A172 (cell line): ENCODE measurements around the gene RNF44. TPM values are rescaled to one million over a fixed set of nuclear protein-coding genes. Genes with fewer than 3 reads are reported as not detected.

ENCODE experiments used
- DNase-seq: peaks from one replicate; pipeline ENCODE4 v3.0.0-alpha.2; 2015; ENCODE audit warnings: low spot score
- total RNA-seq: library from RNA; depleted of rRNA; stranded (reverse); fragments of >200 nt; shearing (Covaris generic); gene quantifications from 2 replicates; pipeline ENCODE4 v1.2.3, GENCODE V29; 2014; rRNA removed

The RNF44 gene
- 8.1 and 9.2 TPM in 2 replicates for total RNA-seq

DNA sequence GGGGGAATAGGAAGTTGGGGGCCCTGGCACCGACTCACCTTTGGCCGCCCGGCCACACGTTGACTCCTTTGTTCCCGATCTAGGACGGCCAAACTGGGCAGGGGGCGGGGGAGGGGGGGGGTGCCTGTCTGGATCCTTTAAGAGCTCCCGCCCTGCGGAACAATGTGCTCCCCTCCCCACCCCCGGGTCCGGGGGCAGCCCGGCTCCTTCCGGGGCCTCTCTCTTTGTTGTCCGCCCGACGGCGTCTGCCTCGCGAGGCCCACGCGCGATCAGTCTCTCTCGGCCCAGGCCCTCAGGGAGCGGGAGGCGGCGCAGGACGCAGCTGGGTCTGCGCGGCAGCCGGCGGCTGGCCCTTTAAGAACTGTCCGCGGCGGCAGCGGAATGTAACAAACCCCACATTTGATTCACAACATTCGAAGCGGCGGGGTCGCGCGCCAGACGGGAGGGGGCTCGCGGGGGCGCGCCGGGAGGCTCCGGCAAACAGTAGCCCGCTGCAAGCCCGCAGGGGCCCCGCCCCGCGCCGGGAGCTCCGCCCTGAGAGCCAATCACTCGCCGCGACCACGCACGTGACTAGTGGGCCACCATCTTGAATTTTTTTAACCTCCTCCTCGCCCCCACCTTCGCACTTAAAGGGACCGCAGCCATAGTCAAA lies at the start of gene RNF44:
TSS of gene RNF44 (minus strand) at position 501 of the 652 bp plus-strand sequence. CDS start 4,930 bp downstream, outside the sequence.
- peak; percentile 98 for DNase-seq

DNA sequence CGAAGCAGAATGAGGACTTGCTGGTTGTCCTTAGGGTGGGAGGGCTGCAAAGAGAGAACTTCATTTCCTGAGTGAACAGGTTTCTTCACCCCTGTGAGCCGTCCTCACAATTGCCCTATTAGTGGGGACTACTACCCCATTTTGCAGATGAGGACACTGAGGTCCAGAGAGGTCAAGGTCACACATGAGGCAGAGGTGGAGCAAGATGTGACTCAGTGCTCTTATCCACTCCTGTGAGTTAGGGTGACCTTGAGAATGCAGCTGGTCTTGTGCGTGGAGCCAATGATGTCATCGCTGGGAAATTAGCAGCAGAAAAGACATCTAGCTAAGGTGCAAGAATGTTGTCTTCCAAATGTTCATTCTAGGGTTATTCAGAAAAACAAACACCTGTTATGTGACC lies 45.9 kb upstream of the RNF44 start:
- no peak for DNase-seq

DNA sequence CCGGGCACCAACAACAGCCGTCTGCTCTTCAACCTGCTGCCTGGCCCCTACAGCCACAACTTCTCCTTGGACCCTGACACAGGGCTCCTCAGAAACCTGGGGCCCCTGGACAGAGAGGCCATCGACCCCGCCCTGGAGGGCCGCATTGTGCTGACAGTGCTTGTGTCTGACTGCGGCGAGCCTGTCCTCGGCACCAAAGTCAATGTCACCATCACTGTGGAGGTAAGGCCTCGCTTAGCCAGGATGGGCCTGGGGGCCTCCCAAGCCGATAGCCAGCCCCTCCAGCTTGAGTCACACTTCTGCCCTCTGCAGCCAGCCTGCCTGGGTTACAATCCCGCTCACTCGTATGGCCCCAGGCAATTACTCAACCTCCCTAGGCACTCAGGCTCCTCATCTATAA lies 44.2 kb upstream of the RNF44 start:
- no peak for DNase-seq

DNA sequence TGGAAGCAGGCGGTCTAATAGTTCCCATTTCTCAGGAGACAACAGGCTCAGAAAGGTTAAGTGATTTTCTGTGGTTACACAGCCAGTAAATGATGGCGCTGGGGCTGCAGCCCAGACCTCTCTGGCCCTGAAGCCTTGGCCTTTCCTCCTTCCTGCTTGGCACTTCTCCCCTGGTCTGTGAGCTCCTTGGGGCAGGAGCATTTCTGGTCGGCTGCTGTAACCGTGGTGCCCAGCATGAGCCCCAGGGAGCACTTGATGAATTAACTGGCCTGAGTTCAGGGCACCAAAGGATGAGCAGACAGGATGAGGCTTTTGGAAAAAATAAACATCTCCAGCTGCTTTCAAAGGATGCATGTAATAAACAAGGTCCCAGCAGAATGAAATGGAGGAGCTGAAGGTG lies 42.1 kb upstream of the RNF44 start:
- no peak for DNase-seq

DNA sequence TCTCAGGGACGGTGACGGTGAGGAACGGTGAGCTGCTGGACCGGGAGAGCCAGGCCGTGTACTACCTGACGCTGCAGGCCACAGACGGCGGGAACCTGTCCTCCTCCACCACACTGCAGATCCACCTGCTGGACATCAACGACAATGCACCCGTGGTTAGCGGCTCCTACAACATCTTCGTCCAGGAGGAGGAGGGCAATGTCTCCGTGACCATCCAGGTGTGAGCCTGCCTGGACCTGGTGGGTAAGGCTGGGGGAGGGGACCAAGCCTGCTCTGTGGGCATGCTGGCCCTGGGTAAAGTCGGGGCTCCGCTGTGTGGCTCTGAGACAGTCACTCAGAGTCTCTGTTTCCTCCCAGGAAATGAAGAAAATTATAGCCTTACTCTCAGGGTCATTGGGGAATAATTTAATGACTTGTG lies 41.2 kb upstream of the RNF44 start:
- peak; percentile 26 for DNase-seq

DNA sequence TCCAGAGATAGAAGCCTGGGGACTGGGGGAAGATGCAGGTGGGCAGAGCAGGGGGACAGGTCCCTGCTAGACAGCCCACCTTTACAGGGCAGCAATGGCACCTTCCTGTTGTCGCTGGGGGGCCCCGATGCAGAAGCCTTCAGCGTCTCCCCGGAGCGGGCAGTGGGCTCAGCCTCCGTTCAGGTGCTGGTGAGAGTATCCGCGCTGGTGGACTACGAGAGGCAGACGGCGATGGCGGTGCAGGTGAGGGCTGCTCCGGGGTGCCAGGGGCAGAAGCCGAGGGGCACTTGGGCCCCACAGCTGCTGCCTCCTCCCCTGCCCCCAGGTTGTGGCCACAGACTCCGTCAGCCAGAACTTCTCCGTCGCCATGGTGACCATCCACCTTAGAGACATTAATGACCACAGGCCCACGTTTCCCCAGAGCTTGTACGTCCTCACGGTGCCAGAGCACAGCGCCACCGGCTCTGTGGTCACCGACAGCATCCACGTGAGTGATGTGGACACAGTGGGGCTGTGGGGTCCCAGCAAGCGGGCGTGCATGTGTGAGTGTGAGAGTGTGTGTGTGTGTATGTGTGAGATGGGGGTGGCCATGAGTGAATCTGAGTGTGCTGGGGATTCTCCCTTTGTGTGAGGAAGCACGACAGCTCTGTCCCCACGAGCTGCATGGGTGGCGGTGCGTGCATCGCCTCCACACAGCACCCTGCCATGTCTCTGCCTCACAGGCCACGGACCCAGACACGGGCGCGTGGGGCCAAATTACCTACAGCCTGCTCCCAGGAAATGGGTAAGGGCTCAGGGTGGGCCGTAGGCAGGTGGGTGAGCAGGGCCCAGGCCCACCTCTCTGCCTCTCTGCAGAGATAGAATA lies 40.3 kb upstream of the RNF44 start:
- no peak for DNase-seq

DNA sequence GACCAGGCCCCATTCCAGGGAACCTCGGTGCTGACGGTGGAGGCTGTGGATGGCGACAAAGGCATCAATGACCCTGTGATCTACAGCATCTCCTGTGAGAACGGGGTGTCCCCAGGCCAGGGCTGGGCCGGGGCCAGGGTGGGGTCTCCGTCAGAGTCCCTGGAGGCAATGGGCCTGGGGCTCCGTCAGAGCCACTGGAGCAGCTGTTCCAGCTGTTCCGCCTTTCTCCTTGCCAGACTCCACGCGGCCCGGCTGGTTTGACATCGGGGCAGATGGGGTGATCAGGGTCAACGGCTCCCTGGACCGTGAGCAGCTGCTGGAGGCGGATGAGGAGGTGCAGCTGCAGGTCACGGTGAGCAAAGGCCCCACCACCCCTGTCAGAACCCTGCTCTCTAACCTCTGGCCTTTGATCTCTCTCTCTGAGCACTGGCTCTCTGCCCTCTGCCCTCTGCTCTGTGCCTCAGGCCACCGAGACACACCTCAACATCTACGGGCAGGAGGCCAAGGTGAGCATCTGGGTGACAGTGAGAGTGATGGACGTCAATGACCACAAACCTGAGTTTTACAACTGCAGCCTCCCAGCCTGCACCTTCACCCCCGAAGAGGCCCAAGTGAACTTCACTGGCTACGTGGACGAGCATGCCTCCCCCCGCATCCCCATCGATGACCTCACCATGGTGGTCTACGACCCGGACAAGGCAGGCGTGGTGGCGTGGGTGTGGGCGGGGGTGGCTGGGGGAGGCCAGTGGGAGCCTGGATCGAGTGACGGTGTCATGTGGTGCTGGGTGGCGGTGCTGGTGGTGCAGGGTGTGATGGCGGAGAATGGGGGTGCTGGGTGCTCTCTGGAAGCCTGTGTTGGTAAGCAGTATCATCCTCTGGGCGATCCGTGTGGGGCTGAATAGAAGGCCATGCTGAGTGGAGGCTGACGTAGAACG lies 38.6 kb upstream of the RNF44 start:
- DNase-seq, result no peak

DNA sequence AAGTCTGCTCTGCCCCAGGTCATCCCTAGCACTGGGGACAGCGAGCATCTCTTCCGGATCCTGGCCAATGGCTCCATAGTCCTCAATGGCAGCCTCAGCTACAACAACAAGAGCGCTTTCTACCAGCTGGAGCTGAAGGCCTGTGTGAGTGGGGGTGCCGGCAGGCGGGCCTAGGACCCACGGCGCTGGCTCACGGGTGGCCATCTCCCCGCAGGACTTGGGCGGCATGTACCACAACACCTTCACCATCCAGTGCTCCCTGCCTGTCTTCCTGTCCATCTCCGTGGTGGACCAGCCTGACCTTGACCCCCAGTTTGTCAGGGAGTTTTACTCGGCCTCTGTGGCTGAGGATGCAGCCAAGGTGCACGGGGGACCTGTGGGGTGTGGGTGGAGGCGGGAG lies 37.9 kb upstream of the RNF44 start:
- no peak for DNase-seq

DNA sequence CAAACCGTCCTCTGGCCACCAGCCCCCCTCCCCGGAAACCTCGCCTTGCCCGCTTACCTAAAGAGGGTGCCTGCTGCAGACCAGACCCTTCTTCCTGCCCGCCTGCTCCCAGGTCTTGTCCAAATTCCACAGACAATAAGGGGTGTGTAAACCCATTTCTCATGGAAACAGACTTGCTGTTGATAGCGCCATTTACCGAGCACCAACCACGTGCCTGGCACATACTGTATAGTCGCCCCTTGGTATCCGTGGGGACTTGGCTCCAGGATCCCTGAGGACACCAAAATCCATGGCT lies 37.0 kb upstream of the RNF44 start:
- no peak for DNase-seq

DNA sequence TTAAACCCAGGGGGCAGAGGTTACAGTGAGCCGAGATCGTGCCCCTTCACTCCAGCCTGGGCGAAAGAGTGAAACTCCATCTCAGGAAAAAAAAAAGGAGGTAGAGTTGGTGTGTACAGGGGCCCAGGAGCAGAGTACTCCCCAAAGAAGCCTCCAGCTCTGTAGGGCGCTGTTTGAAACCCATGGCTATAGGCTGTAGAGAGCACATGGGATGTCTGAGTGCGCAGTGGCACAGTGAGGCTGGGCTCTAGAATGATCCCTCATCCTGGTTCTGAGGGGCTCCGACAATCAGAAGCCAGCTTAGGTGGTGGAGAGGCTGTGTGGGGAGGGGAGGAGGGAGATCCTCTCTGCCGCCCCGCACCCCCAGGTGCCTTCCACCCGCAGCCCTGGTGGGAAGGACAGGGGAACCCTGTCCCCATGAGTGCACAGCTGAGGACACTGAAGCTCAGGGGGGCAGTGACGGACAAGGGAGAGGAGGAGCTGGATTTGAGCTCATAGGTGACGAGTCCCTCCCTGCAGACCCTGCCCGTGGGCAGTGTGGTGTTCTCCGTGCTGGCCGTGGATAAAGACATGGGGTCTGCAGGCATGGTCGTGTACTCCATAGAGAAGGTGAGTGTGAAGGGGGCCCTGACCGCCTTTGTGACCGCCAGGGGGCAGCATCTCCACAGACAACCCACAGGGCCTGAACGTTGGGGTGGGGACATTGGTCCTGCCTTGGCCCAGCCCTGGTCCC lies 36.5 kb upstream of the RNF44 start:
- peak; percentile 40 for DNase-seq

DNA sequence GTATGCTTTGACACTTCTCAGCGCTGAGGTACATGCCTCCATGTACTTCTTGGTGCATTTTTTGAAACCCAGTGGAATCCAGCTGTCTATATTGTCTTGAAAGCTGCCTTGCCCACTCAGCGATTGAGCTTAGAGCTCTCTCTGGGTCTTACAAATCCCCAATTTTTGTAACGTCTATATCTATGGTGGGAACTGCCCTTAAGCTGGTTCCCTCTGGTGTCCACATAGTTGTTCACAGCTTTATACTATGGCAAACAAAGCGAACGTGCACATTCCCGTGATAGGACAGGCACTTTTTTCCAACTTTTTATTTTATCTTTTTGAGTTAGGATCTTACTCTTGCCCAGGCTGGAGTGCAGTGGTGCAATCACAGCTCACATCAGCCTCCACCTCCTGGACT lies 32.8 kb upstream of the RNF44 start:
- DNase-seq, result no peak

DNA sequence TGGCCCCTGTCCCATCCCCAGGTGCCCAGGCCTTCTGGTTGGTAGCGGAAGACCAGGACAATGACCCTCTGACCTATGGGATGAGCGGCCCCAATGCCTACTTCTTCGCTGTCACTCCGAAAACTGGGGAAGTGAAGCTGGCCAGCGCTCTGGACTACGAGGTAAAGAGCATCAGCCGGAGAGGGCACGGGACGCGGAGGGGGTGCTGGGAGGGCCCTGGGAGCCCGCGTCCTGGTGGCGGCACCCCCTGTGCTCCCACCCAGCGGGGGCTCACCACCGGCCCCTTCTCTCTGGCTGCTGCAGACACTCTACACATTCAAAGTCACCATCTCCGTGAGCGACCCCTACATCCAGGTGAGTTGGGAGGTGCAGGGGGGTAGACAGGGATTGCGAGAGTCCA lies 31.5 kb upstream of the RNF44 start:
- no peak for DNase-seq

DNA sequence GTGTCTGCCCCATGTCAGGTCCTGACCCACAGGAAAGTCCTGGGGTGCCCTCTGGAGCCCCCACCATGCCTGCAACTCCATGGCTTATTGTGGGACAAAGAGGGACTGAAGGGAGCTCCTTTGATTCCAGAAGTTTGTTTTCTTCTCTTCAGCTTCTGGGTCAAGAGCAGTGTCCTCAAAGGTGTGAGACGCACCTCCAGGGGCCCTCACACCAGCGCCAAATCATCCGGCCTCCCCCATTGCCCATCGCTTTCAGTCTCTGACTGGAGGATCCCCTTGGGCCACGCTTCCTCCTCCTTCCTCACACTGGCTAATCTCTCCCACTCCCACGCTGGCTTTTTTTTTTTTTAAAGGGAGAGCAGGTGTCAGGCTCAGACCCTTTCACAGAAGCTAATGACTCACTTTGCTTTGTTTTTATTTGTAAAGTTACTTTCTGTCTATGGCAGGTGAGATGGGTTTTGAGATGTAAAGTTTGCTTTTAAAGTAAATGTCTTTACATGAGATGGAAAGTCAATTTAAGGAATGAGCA lies 28.6 kb upstream of the RNF44 start:
- DNase-seq, result no peak

DNA sequence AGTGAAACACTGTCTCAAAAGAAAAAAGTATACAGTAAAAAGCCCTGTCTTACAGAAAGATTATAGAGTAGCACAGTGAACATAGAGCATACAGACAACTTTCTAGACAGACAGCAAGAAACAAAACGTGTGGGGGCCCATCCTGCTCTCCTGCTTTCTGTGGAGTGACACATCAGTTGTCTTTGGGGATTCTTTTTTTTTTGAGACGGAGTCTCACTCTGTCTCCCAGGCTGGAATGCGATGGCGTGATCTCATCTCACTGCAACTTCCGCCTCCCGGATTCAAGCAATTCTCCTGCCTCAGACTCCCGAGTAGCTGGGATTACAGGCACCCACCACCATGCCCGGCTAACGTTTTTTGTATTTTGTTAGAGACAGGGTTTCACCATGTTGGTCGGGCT lies 26.8 kb upstream of the RNF44 start:
- no peak for DNase-seq

DNA sequence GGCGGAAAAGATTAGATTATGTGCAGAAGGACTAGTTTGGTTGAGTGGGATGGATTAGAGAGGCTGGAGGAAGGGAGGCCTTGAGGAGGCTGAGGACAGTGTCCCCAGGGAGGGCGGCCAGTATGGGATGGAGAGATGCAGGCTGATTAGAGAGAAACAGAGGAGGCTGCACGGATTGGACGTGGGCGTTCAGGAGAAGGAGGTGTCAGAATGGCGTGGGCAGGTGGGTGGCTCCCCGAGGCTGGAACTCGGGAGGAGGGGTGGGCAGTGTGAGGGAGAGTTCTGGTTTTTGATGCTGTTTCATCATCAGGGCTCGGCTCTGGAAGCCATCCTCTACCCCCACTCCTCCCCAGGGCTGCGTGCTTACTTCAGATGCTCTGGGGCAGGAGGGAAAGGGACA lies 25.0 kb upstream of the RNF44 start:
- DNase-seq, result no peak

DNA sequence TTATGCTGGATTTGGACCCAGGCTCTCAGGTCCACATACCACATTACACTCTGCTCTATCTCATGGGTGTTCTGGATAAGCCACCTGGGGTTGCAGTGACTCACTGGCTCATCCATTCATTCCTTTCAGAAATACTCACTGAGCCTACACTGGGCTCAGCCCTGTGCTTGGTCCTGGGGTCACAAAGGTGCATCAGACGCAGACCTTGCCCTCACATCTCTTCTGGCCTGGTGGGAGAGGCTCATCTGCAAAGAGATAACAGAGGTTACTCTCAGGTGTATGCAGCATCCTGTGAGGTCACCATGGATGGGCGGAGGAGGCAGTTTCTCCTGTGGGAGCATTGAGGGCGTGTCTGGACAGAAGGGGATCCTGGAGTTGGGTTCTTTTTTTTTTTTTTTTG lies 24.1 kb upstream of the RNF44 start:
- no peak for DNase-seq

DNA sequence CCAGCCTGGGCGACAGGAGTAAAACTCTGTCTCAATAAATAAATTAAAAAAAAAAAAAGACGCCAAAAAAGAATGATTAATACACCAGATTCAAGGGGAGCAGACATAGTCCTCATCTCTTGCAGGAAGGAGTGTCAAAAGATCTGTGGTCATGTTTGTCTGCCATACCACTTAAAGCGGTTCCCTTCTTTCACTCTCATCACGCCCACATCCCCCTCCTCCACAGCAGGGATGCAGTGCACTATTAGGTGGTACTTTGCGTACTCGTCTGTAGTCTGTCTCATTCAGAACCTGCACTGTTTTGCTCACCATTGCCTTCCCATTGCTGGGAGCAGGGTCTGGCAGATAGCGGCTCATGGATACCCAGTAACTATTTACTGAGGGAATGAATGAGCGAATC lies 23.2 kb upstream of the RNF44 start:
- no peak for DNase-seq

DNA sequence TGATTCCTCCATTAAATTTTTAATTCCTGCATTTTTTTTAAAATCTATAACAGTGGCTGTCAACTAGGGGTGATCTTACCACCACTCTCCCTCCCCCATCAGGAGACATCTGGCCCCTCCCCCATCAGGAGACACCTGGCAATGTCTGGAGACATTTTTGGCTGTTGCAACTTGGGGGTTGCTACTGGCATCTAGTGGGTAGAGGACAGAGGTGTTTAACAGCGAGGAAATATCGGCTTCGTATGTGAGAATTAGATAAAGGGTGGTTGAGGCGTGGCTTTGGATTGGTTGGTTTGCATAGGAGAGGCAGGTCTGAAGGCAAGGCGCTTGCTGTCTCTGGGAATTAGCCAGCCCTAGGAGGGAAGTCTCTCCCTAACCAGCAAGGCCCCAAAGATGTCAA lies 22.5 kb upstream of the RNF44 start:
- no peak for DNase-seq

DNA sequence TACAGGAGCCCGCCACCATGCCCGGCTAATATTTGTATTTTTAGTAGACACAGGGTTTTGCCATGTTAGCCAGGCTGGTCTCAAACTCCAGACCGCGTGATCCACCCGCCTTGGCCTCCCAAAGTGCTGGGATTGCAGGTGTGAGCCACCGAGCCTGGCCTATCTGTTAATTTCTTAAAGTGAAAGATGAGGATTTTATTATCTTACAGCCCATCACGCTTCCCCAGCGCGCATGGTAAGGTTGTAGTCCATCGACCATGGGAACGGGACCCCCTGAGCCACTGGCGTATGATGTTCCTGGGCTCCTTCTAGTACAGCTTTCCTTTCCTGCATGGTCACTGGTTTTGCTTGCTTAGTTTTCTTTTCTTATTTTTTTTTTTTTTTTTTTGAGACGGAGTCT lies 20.6 kb upstream of the RNF44 start:
- DNase-seq, result no peak

DNA sequence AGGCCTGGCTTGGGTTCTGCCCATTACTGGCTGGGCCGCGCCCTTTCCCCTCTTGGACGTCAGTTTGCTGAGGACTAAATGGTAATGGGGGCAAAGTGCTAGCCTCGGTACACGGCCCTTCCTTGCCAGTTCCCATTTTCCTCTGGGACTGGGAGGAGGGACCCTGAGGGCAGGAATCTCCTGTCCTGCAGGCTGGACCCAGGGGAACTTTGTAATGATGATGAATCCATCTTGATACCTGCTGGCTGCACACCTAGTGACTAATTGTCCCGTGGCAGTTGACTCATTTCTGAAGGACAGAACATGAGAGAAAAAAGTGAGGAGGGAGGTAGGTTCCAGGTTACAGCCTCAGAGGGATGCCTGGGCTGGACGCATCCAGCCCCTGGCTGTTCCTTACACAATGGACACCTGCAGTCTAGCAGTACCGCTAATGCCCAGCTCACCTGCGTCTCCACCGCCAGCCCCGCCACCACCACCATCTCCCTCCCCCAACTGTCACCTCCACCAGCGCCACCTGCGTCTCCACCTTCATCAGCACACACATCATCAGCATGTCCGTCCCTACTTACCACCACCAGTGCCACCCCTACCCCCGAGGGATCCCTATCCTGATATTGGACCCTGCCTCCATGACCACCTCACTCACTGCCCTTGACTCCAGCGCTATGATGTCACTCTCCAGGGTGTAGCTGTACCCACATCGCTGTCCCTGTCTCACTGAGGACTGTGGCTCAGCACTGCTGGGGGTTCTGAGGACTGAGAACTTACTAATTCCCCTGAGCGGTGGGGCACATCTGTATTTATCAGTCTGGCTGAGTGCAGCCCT lies 16.3 kb upstream of the RNF44 start:
- peak; percentile 52 for DNase-seq
